Kidney (tissue), 14 donors: ENCODE data around the gene KIF3A. TPM values are rescaled to one million over a fixed set of nuclear protein-coding genes. Genes with fewer than 3 reads are reported as not detected.

Experiments used
- DNase-seq, 5 donors: peaks; one replicate each; pipeline ENCODE4 v3.0.0-alpha.2; 2013 to 2020
- FAIRE-seq: peaks from 2 replicates; lab custom pipeline; 2012; peaks lifted over from hg19 to GRCh38; lab: Jason Lieb, UNC
- H3K27ac ChIP-seq, 2 donors: one replicate each; pipeline ENCODE4 v1.7.0; 2013; ENCODE audit warnings: low read depth in 2 of 2, low read length in 2 of 2, inconsistent platforms in 1 of 2
- H3K27me3 ChIP-seq: one replicate; pipeline ENCODE4 v1.7.1; 2013; ENCODE audit warnings: low read length, inconsistent platforms; ENCODE audit not compliant: control insufficient read depth, insufficient read depth
- H3K36me3 ChIP-seq, 3 donors: one replicate each; pipeline versions ENCODE4 v1.7.0 to v1.7.1; 2013; ENCODE audit warnings: low read length in 3 of 3, control low read depth in 1 of 3, inconsistent platforms in 1 of 3; ENCODE audit not compliant: insufficient read depth in 3 of 3, control insufficient read depth in 2 of 3
- H3K4me1 ChIP-seq, 3 donors: one replicate each; pipeline versions ENCODE4 v1.7.0 to v1.7.1; 2013; ENCODE audit warnings: low read length in 3 of 3, inconsistent platforms in 1 of 3, low read depth in 1 of 3; ENCODE audit not compliant: control insufficient read depth in 2 of 3, insufficient read depth in 2 of 3
- H3K4me3 ChIP-seq, 3 donors: one replicate each; pipeline versions ENCODE4 v1.7.0 to v1.8.1; 2013; ENCODE audit warnings: low read length in 3 of 3, control low read depth in 1 of 3, inconsistent platforms in 1 of 3
- H3K9ac ChIP-seq, 3 donors: one replicate each; pipeline versions ENCODE4 v1.7.0 to v1.7.1; 2013; ENCODE audit warnings: low read length in 3 of 3, control low read depth in 1 of 3, inconsistent platforms in 1 of 3
- H3K9me3 ChIP-seq, 3 donors: one replicate each; pipeline versions ENCODE4 v1.7.0 to v1.7.1; 2013; ENCODE audit warnings: low read length in 3 of 3, control low read depth in 1 of 3, inconsistent platforms in 1 of 3; ENCODE audit not compliant: control insufficient read depth in 2 of 3, insufficient read depth in 1 of 3
- CTCF ChIP-seq: IDR thresholded peaks from 3 replicates; pipeline ENCODE4 v1.5.1; 2012; ENCODE audit warnings: mild to moderate bottlenecking, moderate library complexity, borderline replicate concordance; ENCODE audit not compliant: insufficient read depth; ENCODE audit errors: extremely low read depth
- intact Hi-C: fragments of 100-400 bp; cut with DNase I; formaldehyde crosslinking; loops from one replicate; pipeline ENCODE4 v1.11.1; 2022
- polyA plus RNA-seq: library from polyadenylated mRNA; stranded (reverse); fragments of 350-450 nt; fragmentation: Illumina TruSeq; extraction: RNeasy Lipid Tissue Mini Kit (QIAGEN cat#74804); gene quantifications from one replicate; pipeline ENCODE4 v1.2.3, GENCODE V29; 2014; ENCODE audit warnings: low read depth, low replicate concordance; ENCODE audit not compliant: insufficient read depth
- total RNA-seq: library from RNA; stranded (reverse); fragmentation: NEBNext Ultra II Directional; extraction: Animal tissue kit (Norgen Biotek cat#: 25700); gene quantifications from one replicate; pipeline ENCODE4 v1.2.1, GENCODE V29; 2021
- donor health status: control.
- donor health status: control.
- donor health status: control.
- donor health status: control.
- donor health status: control.
- donor health status: DM: yes; HTN: yes; CAD: no.
- donor health status: Normal renal cell carcinoma (clear cell type).

The KIF3A gene
- total and polyA plus RNA-seq, 2 donors from 2014 or later, result 7.1 to 13.9 TPM

GRCh38 chr5:132771503-132771998 is 34.2 kb upstream of the KIF3A start:
- Histone ChIP-seq H3K4me3 (no peak overlapping the region), H3K9me3 (no peaks in the 10 kb centered on the region), H3K27ac (peak overlapping the region; percentile 16 to 58), H3K27me3 (no peaks in the 10 kb centered on the region), H3K4me1 (peaks cover 5 to 37% (median 27%) of the 10 kb centered on the region in 3 donors), H3K9ac (no peak overlapping the region), H3K36me3 (no peaks in the 10 kb centered on the region)
- TF ChIP-seq CTCF, result no peak
- peak in 4 of 5 donors; percentile 48 to 81 (median 60) for DNase-seq
- intact Hi-C loops, result no loop called here
- no peak for FAIRE-seq

GRCh38 chr5:132770476-132771159 is 33.3 kb upstream of the KIF3A start:
- no peak overlapping the region for H3K4me3 ChIP-seq
- H3K36me3 ChIP-seq, result no peaks in the 10 kb centered on the region
- peak overlapping the region in 1 of 2 donors; percentile 16 for H3K27ac ChIP-seq
- no peaks in the 10 kb centered on the region for H3K9me3 ChIP-seq
- no peaks in the 10 kb centered on the region for H3K27me3 ChIP-seq
- FAIRE-seq (no peak), DNase-seq (peak in 1 of 5 donors; percentile 21)
- no peak overlapping the region for H3K9ac ChIP-seq
- TF ChIP-seq CTCF, result no peak
- intact Hi-C loops, result no loop called here
- H3K4me1 ChIP-seq, result peaks cover 5 to 37% (median 27%) of the 10 kb centered on the region in 3 donors

GRCh38 chr5:132768485-132768868 is 31.1 kb upstream of the KIF3A start:
- FAIRE-seq (no peak), DNase-seq (peak in 1 of 5 donors; percentile 9)
- no peak overlapping the region for H3K27ac ChIP-seq
- H3K27me3 ChIP-seq, result no peaks in the 10 kb centered on the region
- peaks cover 0 to 26% (median 23%) of the 10 kb centered on the region in 3 donors for H3K4me1 ChIP-seq
- intact Hi-C loops, result no loop called here
- no peak for TF ChIP-seq CTCF
- no peak overlapping the region for H3K4me3 ChIP-seq
- no peaks in the 10 kb centered on the region for H3K9me3 ChIP-seq
- H3K9ac ChIP-seq, result no peak overlapping the region
- H3K36me3 ChIP-seq, result peaks cover 2 to 13% (median 10%) of the 10 kb centered on the region in 3 donors
